WI38 (cell line): ENCODE measurements around the gene PLD5.
"Not testable (repeated sequence)": the region's sequence is repeated elsewhere in the genome, so short reads cannot be mapped to it uniquely, and the experiment has no call there.

ENCODE experiments used
- H3K4me3 ChIP-seq: 2 replicates; pipeline ENCODE4 v1.5.1; 2011; ENCODE audit warnings: low read depth, mild to moderate bottlenecking, control low read depth, low read length
- CTCF ChIP-seq: IDR thresholded peaks from 2 replicates; pipeline ENCODE4 v1.5.1; 2012; ENCODE audit warnings: low read depth, mild to moderate bottlenecking, control low read depth, low read length

Gene PLD5

GRCh38 chr1:242506724-242507123 is 17.8 kb downstream of the PLD5 start:
- no peak for TF ChIP-seq CTCF
- H3K4me3 ChIP-seq: no peak overlapping the region

- no peak for TF ChIP-seq CTCF
- H3K4me3 ChIP-seq: no peak overlapping the region
Measured at GRCh38 chr1:242489545-242489944, 35.0 kb downstream of the PLD5 start.

GRCh38 chr1:242477944-242478343 is 46.6 kb downstream of the PLD5 start:
- no peak overlapping the region for H3K4me3 ChIP-seq
- no peak for TF ChIP-seq CTCF

GRCh38 chr1:242470774-242471173 is 53.7 kb downstream of the PLD5 start:
- no peak for TF ChIP-seq CTCF
- no peak overlapping the region for H3K4me3 ChIP-seq

GRCh38 chr1:242468784-242469183 is 55.7 kb downstream of the PLD5 start:
- TF ChIP-seq CTCF: no peak
- H3K4me3 ChIP-seq: no peak overlapping the region

GRCh38 chr1:242467556-242468145 is 56.8 kb downstream of the PLD5 start:
- no peak overlapping the region for H3K4me3 ChIP-seq
- TF ChIP-seq CTCF: no peak

- H3K4me3 ChIP-seq: no peak overlapping the region
- TF ChIP-seq CTCF: no peak
Measured at GRCh38 chr1:242462867-242463266, 61.6 kb downstream of the PLD5 start.

GRCh38 chr1:242459740-242460139 is 64.8 kb downstream of the PLD5 start:
- not testable (repeated sequence) for H3K4me3 ChIP-seq
